ENCODE measurements around the gene AKAP6. TPM values are rescaled to one million over a fixed set of nuclear protein-coding genes. Genes with fewer than 3 reads are reported as not detected.

AKAP6 gene
- total and polyA plus RNA-seq, 2 of the 8 experiments (the other 6 are each of a cell fraction or from before 2014, with no cell fraction given) = 0.09 to 0.89 TPM

DNA sequence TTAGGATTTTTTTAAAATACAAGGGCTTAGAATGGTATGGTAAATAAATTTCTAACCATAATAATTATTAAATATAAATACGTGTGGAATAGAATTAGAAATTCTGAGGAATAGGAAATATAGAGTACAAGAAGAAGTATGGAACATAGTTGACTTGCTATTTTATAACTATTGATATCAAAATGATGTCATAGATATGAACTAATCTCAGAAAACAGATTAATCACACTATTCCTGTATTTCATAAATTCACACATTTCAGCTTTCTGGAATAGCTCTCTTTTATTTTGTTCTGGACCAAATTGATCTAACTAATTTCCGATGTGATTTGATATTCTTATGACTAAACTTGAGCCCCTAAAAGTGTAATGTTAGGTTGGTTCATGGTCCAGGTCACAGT is 372.4 kb downstream of the AKAP6 start:
- H2AFZ ChIP-seq (ENCODE audit: low read length) = no peak overlapping the region
- H2BK12ac ChIP-seq (ENCODE audit: low read depth, low read length) = no peak overlapping the region
- no peak overlapping the region for H2AK5ac ChIP-seq (ENCODE audit: low read depth, low read length)
- H3K14ac ChIP-seq (ENCODE audit: insufficient read length) = no peak overlapping the region
- DNase-seq (ENCODE audit: low read depth in 1 of 2, low spot score in 2 of 2) (no peak), FAIRE-seq (no peak)
- H3K27me3 ChIP-seq (replicated peaks in 1 of 4; ENCODE audit: control insufficient read depth in 3 of 4, extremely low read depth in 1 of 4, insufficient read depth in 3 of 4, low read length in 3 of 4) = no peaks in the 10 kb centered on the region
- H3K27ac ChIP-seq (ENCODE audit: low read depth, low read length) = no peak overlapping the region
- no peak overlapping the region for H2BK20ac ChIP-seq (ENCODE audit: low read length)
- H2BK15ac ChIP-seq (ENCODE audit: low read length) = no peak overlapping the region
- H3K9me3 ChIP-seq (ENCODE audit: insufficient read depth in 2 of 2, low read depth in 1 of 2, low read length in 1 of 2) = no peaks in the 10 kb centered on the region
- no peak overlapping the region for H3K9ac ChIP-seq (replicated peaks in 1 of 4; ENCODE audit: extremely low read depth in 1 of 4, low read depth in 3 of 4, low read length in 3 of 4)
- H3K4ac ChIP-seq (replicated peaks; ENCODE audit: insufficient read length, low read depth, low read length) = no peak overlapping the region
- no peak overlapping the region for H2BK5ac ChIP-seq (ENCODE audit: low read depth, low read length)
- H2BK120ac ChIP-seq (replicated peaks; ENCODE audit: low read depth, low read length) = no peak overlapping the region
- no peak overlapping the region for H4K91ac ChIP-seq (replicated peaks; ENCODE audit: insufficient read length, low read length)
- H3K56ac ChIP-seq (replicated peaks; ENCODE audit: insufficient read length, low read depth, low read length) = no peak overlapping the region
- H4K20me1 ChIP-seq (replicated peaks in 1 of 2; ENCODE audit: control insufficient read depth in 1 of 2, insufficient read depth in 2 of 2, low read length in 2 of 2) = no peaks in the 10 kb centered on the region
- TF ChIP-seq HDAC6 (IDR thresholded peaks at IDR 0.05; ENCODE audit: low read depth, low read length) (no peak), POU5F1 (IDR thresholded peaks at IDR 0.05; ENCODE audit: low read depth, low read length) (no peak), SIN3A (conservative IDR thresholded peaks at IDR 0.05 in 1 of 2, IDR thresholded peaks at IDR 0.05 in 1 of 2; ENCODE audit: low read depth in 1 of 2, low read length in 2 of 2) (no peak), RXRA (IDR thresholded peaks at IDR 0.05; ENCODE audit: insufficient read depth, low read depth, low read length) (no peak), BRCA1 (IDR thresholded peaks at IDR 0.05; ENCODE audit: low read depth, low read length) (no peak), CHD1 (IDR thresholded peaks at IDR 0.05; ENCODE audit: low read depth, low read length) (no peak), TCF12 (IDR thresholded peaks at IDR 0.05; ENCODE audit: low read depth, low read length) (no peak), PHF8 (conservative IDR thresholded peaks at IDR 0.05; ENCODE audit: low read depth, low read length) (no peak)
- TF ChIP-seq, protein P1, sequence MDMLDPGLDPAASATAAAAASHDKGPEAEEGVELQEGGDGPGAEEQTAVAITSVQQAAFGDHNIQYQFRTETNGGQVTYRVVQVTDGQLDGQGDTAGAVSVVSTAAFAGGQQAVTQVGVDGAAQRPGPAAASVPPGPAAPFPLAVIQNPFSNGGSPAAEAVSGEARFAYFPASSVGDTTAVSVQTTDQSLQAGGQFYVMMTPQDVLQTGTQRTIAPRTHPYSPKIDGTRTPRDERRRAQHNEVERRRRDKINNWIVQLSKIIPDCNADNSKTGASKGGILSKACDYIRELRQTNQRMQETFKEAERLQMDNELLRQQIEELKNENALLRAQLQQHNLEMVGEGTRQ (IDR thresholded peaks at IDR 0.05; ENCODE audit: low read length) = no peak
- TF ChIP-seq, protein P2, sequence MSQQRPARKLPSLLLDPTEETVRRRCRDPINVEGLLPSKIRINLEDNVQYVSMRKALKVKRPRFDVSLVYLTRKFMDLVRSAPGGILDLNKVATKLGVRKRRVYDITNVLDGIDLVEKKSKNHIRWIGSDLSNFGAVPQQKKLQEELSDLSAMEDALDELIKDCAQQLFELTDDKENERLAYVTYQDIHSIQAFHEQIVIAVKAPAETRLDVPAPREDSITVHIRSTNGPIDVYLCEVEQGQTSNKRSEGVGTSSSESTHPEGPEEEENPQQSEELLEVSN (IDR thresholded peaks at IDR 0.05) = no peak
- TF ChIP-seq, protein P3, sequence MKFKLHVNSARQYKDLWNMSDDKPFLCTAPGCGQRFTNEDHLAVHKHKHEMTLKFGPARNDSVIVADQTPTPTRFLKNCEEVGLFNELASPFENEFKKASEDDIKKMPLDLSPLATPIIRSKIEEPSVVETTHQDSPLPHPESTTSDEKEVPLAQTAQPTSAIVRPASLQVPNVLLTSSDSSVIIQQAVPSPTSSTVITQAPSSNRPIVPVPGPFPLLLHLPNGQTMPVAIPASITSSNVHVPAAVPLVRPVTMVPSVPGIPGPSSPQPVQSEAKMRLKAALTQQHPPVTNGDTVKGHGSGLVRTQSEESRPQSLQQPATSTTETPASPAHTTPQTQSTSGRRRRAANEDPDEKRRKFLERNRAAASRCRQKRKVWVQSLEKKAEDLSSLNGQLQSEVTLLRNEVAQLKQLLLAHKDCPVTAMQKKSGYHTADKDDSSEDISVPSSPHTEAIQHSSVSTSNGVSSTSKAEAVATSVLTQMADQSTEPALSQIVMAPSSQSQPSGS (IDR thresholded peaks at IDR 0.05; ENCODE audit: low read length) = no peak
- H3K79me1 ChIP-seq (ENCODE audit: low read depth, low read length) = no peaks in the 10 kb centered on the region
- H3K36me3 ChIP-seq (ENCODE audit: control insufficient read depth in 2 of 4, insufficient read depth in 4 of 4, low read length in 3 of 4) = no peaks in the 10 kb centered on the region
- ChIA-PET POLR2A (ENCODE audit: partially characterized antibody) (no interaction called here), CTCF (ENCODE audit: partially characterized antibody) (interaction anchor here (1.2 kb wide), 1 partner anchor 113 kb away, joined by 3 read pairs; no protein-coding TSS in a partner anchor)
- H3K23ac ChIP-seq (ENCODE audit: insufficient read length) = no peak overlapping the region
- no peak overlapping the region for H4K5ac ChIP-seq (ENCODE audit: insufficient read length, low read depth, low read length)
- no peaks in the 10 kb centered on the region for H3K4me1 ChIP-seq (replicated peaks in 1 of 4; ENCODE audit: control insufficient read depth in 3 of 4, insufficient read depth in 4 of 4, low read length in 3 of 4)
- WGBS, 2 experiments (ENCODE audit: extremely low coverage in 1 of 2, insufficient coverage in 1 of 2, insufficient read length in 1 of 2, insufficient replicate concordance in 2 of 2, low coverage in 1 of 2, low lambda C conversion rate in 2 of 2, missing lambda C conversion rate in 1 of 2) = 93% methylated on average over 2 of the region's 2 CpGs; no CpG with 5 or more reads in 1 of the 2 experiments
- no peak overlapping the region for H4K8ac ChIP-seq (ENCODE audit: extremely low read depth, insufficient read depth, low read length)
- H3K23me2 ChIP-seq (ENCODE audit: low read depth, low read length) = no peaks in the 10 kb centered on the region
- H3K4me2 ChIP-seq (ENCODE audit: insufficient read depth in 1 of 2, low read depth in 2 of 2, low read length in 2 of 2) = no peak overlapping the region
- no peak overlapping the region for H3K18ac ChIP-seq (ENCODE audit: extremely low read depth, low read length)
- H3K79me2 ChIP-seq (ENCODE audit: control insufficient read depth in 1 of 2, insufficient read depth in 2 of 2, low read length in 2 of 2) = no peaks in the 10 kb centered on the region
- H3K4me3 ChIP-seq (ENCODE audit: extremely low read depth in 1 of 4, insufficient read depth in 2 of 4, low read depth in 3 of 4, low read length in 4 of 4) = no peak overlapping the region
